Activated T-cell treated with anti-CD3 and anti-CD28 coated beads, Interleukin-2, amount 50 U/mL, for 24 hours (primary cell): ENCODE results near the gene KNSTRN.

Experiments used
- DNase-seq: peaks from one replicate; pipeline ENCODE4 v3.0.0-alpha.2; 2020
- H3K27ac Mint-ChIP-seq: 2 replicates; pipeline ENCODE4 v1.8.0; 2020; ENCODE audit warnings: mild to moderate bottlenecking, mixed read lengths
- H3K27me3 Mint-ChIP-seq: 2 replicates; pipeline ENCODE4 v1.8.0; 2020; ENCODE audit warnings: mixed read lengths
- H3K36me3 Mint-ChIP-seq: 2 replicates; pipeline ENCODE4 v1.8.0; 2020; ENCODE audit warnings: low read depth, mixed read lengths
- H3K4me1 Mint-ChIP-seq: 2 replicates; pipeline ENCODE4 v1.8.0; 2020; ENCODE audit warnings: low read depth, mixed read lengths
- H3K4me3 Mint-ChIP-seq: 2 replicates; pipeline ENCODE4 v1.8.0; 2020; ENCODE audit warnings: mild to moderate bottlenecking, moderate library complexity, mixed read lengths
- H3K9me3 Mint-ChIP-seq: 2 replicates; pipeline ENCODE4 v1.8.0; 2020; ENCODE audit warnings: mixed read lengths

Gene KNSTRN

DNA sequence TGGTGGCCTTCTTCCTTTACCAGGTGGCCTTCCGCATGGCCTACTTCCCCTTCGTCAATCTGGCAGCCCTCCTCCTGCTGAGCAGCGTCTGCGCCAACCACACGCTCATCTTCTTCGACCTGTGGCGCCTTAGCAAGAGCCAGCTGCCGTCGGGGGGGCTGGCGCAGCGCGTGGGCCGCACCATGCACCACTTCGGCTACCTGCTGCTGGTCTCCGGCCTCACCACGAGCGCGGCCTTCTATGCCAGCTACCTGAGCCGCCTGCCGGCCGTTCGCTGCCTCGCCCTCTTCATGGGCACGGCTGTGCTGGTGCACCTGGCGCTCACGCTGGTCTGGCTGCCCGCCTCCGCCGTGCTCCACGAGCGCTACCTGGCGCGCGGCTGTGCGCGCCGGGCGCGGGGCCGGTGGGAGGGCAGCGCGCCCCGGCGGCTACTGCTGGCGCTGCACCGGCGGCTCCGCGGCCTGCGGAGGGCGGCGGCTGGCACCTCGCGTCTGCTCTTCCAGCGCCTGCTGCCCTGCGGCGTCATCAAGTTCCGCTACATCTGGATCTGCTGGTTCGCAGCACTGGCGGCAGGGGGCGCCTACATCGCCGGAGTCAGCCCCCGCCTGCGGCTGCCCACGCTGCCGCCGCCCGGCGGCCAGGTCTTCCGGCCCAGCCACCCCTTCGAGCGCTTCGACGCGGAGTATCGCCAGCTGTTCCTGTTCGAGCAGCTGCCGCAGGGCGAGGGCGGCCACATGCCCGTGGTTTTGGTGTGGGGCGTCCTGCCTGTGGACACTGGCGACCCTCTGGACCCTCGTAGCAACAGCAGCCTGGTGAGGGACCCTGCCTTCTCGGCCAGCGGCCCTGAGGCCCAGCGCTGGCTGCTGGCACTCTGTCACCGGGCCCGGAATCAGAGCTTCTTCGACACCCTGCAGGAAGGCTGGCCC is 14.6 kb upstream of the KNSTRN start:
- Mint-ChIP-seq H3K27me3 (no peaks in the 10 kb centered on the region), H3K4me3 (peak overlapping the region; percentile 78), H3K27ac (peak overlapping the region; percentile 79), H3K9me3 (no peaks in the 10 kb centered on the region), H3K4me1 (peaks cover 25% of the 10 kb centered on the region), H3K36me3 (no peaks in the 10 kb centered on the region)
- peak; percentile 89 for DNase-seq

DNA sequence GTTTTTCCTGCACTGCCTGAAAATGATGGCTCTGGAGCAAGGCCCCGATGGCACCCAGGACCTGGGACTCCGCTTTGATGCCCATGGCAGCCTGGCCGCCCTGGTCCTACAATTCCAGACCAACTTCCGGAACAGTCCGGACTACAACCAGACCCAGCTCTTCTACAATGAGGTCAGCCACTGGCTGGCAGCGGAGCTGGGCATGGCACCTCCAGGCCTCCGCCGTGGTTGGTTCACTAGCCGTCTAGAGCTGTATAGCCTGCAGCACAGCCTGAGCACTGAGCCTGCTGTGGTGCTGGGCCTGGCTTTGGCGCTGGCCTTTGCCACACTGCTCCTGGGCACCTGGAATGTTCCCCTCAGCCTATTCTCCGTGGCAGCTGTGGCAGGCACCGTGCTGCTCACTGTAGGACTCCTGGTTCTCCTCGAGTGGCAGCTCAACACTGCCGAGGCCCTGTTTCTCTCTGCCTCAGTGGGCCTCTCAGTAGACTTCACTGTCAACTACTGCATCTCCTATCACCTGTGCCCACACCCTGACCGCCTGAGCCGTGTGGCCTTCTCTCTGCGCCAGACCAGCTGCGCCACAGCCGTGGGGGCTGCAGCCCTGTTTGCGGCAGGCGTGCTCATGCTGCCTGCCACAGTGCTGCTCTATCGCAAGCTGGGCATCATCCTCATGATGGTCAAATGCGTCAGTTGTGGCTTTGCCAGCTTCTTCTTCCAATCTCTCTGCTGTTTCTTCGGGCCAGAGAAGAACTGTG is 13.6 kb upstream of the KNSTRN start:
- peaks cover 25% of the 10 kb centered on the region for H3K4me1 Mint-ChIP-seq

DNA sequence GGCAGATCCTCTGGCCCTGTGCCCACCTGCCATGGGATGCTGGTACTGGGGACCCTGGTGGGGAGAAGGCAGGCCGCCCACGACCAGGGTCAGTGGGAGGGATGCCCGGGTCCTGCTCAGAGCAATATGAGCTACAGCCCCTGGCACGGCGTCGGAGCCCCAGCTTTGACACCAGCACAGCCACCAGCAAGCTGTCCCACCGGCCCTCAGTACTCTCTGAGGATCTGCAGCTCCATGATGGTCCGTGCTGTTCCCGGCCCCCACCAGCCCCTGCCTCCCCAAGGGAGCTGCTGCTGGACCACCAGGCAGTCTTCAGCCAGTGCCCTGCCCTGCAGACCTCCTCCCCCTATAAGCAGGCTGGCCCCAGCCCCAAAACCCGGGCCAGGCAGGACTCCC is 13.0 kb upstream of the KNSTRN start:
- no peak for DNase-seq
- Mint-ChIP-seq H3K4me3 (no peak overlapping the region), H3K4me1 (peaks cover 25% of the 10 kb centered on the region), H3K36me3 (no peaks in the 10 kb centered on the region), H3K9me3 (no peaks in the 10 kb centered on the region), H3K27ac (no peak overlapping the region), H3K27me3 (no peaks in the 10 kb centered on the region)

More for the DNA sequence above, 13.6 kb upstream of the KNSTRN start:
- Mint-ChIP-seq H3K36me3 (no peaks in the 10 kb centered on the region), H3K27ac (no peak overlapping the region), H3K4me3 (no peak overlapping the region), H3K27me3 (no peaks in the 10 kb centered on the region), H3K9me3 (no peaks in the 10 kb centered on the region)
- DNase-seq: no peak

DNA sequence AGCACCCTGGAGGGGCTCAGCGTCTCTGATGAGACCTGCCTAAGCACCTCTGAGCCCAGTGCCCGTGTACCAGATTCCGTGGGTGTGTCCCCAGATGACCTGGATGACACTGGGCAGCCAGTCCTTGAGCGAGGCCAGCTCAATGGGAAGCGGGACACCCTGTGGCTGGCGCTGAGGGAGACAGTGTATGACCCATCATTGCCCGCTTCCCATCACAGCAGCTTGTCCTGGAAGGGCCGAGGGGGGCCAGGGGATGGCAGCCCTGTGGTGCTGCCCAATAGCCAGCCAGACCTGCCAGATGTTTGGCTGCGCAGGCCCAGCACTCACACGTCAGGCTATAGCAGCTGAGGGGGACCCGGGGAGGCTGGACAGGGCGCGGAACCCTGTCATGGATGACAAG is 12.6 kb upstream of the KNSTRN start:
- no peak overlapping the region for H3K27ac Mint-ChIP-seq
- no peaks in the 10 kb centered on the region for H3K36me3 Mint-ChIP-seq
- DNase-seq: no peak
- peaks cover 25% of the 10 kb centered on the region for H3K4me1 Mint-ChIP-seq
- no peaks in the 10 kb centered on the region for H3K27me3 Mint-ChIP-seq
- H3K9me3 Mint-ChIP-seq: no peaks in the 10 kb centered on the region
- no peak overlapping the region for H3K4me3 Mint-ChIP-seq

DNA sequence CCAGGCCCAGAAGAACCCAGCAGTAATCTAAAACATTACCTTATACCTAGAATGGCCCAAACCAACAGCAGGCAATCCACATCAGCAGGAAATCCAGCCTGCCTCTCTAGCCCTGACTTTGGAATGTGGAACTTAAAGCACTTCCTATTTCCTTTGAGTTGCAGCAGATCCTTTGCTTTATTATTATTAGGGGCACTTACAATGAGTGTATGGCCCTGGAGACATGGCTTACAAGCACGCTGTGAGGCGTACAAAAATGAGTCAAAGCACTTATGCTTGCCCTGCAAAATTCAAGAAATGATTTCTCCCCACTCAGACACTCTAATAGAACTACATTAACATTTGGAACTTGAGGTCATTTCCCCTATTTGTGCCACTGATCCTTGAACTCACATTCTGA is 9.5 kb upstream of the KNSTRN start:
- no peak for DNase-seq
- H3K36me3 Mint-ChIP-seq: no peaks in the 10 kb centered on the region

DNA sequence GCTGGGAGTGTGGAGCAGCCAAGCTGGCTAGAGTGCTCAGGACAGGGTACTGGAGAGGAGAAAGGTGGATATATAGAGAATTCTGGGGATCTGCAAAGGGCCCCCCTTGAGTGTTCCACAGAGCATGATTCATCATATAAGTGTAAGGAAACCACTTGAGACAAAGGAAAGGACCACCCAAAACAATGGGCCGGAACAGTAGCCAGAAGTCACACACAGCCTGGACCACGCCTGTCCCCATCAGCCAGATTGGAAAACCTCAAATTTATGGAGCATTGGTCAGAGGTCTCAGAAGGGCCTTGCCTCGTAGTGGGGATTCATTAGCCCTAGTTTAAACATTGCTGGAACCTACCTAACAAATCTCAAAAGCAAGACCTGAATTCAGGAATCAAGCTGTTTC is 4.9 kb upstream of the KNSTRN start:
- Mint-ChIP-seq H3K4me3 (no peak overlapping the region), H3K36me3 (no peaks in the 10 kb centered on the region), H3K9me3 (no peaks in the 10 kb centered on the region), H3K4me1 (peaks cover 5% of the 10 kb centered on the region), H3K27me3 (no peaks in the 10 kb centered on the region), H3K27ac (no peak overlapping the region)
- DNase-seq: no peak

More for the DNA sequence above, 9.5 kb upstream of the KNSTRN start:
- Mint-ChIP-seq H3K27ac (no peak overlapping the region), H3K4me3 (no peak overlapping the region), H3K4me1 (peaks cover 6% of the 10 kb centered on the region), H3K27me3 (no peaks in the 10 kb centered on the region), H3K9me3 (no peaks in the 10 kb centered on the region)

DNA sequence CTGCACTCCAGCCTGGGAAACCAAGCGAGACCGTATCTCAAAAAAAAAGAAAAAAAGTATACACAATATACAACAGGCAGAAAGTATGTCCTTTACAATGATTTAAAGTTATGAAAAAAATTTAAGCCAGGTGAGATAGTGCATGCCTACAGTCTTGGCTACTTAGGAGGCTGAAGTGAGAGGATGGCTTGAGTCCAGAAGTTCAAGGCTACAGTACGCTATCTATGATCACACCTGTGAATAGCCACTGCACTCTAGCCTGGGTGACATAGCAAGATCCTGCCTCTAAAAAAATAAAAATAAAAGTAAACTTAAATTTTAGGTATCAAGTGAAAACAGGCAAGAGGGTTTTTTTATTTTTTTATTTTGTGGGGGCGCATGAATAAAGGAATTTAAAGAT is 3.1 kb upstream of the KNSTRN start:
- H3K27ac Mint-ChIP-seq: no peak overlapping the region
- peaks cover 14% of the 10 kb centered on the region for H3K36me3 Mint-ChIP-seq
- H3K4me1 Mint-ChIP-seq: peaks cover 17% of the 10 kb centered on the region
- DNase-seq: no peak
- no peaks in the 10 kb centered on the region for H3K27me3 Mint-ChIP-seq
- H3K9me3 Mint-ChIP-seq: no peaks in the 10 kb centered on the region
- H3K4me3 Mint-ChIP-seq: no peak overlapping the region

DNA sequence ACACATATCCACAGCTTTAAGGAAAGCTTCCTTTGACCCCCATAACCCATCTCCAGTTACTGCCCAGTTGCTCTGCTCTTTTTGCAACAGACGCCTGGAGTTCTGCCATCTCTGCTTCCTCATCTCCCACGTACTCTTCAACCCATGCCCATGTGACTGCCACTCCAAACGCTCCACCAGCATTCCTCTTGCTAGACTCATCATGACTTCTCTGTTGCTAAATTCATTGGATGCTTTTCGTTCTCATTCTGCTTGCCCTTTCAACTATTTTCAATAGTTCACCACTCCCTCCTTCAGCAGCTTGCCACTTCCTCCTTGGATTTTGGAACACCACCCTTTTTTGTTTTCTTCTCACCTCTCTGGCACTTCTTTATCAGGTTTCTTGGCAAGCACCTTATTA is 2.7 kb upstream of the KNSTRN start:
- peaks cover 19% of the 10 kb centered on the region for H3K36me3 Mint-ChIP-seq
- no peak for DNase-seq
- H3K4me1 Mint-ChIP-seq: peaks cover 21% of the 10 kb centered on the region
- H3K9me3 Mint-ChIP-seq: no peaks in the 10 kb centered on the region
- no peak overlapping the region for H3K4me3 Mint-ChIP-seq
- no peak overlapping the region for H3K27ac Mint-ChIP-seq
- no peaks in the 10 kb centered on the region for H3K27me3 Mint-ChIP-seq

DNA sequence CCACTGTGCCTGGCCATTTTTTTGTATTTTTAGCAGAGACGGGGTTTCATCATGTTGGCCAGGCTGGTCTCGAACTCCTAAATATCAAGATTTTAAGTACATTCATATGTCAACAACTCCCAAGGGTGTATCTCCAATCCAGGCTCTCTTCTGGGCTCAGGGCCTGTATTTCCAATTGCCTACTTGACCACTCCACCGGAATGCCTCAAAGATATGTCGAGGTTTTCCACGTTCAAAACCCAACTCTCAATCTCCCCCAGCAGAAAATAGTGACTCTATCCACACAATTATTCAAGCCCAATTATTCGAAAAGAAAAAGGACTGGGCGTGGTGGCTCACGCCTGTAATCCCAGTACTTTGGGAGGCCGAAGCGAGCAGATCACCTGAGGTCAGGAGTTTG is 1.9 kb upstream of the KNSTRN start:
- H3K9me3 Mint-ChIP-seq: no peaks in the 10 kb centered on the region
- H3K27ac Mint-ChIP-seq: no peak overlapping the region
- H3K27me3 Mint-ChIP-seq: no peaks in the 10 kb centered on the region
- H3K4me3 Mint-ChIP-seq: no peak overlapping the region
- no peak for DNase-seq
- peaks cover 25% of the 10 kb centered on the region for H3K4me1 Mint-ChIP-seq
- peaks cover 27% of the 10 kb centered on the region for H3K36me3 Mint-ChIP-seq

DNA sequence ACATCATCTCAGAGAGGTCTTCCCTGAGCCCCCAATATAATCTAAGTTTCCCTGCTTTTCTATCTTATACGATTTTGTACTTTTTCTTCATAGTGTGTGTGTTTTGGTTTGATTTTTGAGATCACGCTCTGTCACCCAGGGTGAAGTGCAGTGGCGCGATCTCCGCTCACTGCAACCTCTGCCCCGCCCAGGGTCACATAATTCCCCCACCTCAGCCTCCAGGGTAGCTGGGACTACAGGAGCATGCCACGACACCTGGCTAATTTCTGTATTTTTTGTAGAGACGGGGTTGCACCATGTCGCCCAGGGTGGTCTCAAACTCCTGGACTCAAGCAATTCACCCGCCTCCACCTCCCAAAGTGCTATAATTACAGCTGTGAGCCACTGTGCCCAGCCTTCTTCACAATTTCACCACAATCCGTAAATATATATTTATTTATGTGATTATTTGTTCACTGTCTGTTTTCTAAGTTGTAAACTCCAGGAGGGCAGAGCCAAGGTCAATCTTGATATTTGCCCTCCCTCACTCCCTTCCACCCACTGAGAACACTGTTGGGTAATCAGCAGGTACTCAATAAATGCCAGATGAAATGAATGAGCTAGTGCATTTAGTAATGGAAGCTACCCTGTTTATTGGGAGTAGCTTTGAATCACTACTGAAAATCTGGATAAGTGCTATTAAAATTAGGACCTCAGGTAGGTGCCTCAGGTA is 547 bp upstream of the KNSTRN start:
- no peak for DNase-seq
- H3K27me3 Mint-ChIP-seq: no peaks in the 10 kb centered on the region
- peaks cover 23% of the 10 kb centered on the region for H3K4me1 Mint-ChIP-seq
- peaks cover 39% of the 10 kb centered on the region for H3K36me3 Mint-ChIP-seq
- H3K4me3 Mint-ChIP-seq: peak overlapping the region; percentile 96
- H3K9me3 Mint-ChIP-seq: no peaks in the 10 kb centered on the region
- no peak overlapping the region for H3K27ac Mint-ChIP-seq

DNA sequence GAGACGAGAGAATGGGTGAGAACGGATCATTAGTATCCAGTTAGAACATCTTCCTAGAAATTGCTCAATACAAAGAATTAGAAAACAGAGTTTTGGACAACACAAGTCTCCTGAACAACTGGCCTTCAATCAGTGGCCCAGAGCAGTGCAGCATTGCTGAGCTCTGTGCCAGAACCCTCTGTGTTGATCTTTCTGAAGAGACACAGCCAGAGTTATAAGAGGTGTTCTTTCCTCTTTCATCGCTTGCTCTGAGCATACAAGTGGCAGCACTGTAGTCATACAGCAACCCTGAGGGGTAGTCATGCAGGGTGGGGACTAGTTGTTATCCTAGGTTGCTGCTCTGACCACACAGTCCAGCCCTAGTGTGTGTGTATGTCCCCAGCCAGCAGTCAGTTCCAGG is 4.0 kb downstream of the KNSTRN start:
- no peaks in the 10 kb centered on the region for H3K27me3 Mint-ChIP-seq
- H3K4me1 Mint-ChIP-seq: peaks cover 23% of the 10 kb centered on the region
- H3K27ac Mint-ChIP-seq: no peak overlapping the region
- H3K4me3 Mint-ChIP-seq: no peak overlapping the region
- no peak for DNase-seq
- H3K36me3 Mint-ChIP-seq: peaks cover 80% of the 10 kb centered on the region
- H3K9me3 Mint-ChIP-seq: no peaks in the 10 kb centered on the region

DNA sequence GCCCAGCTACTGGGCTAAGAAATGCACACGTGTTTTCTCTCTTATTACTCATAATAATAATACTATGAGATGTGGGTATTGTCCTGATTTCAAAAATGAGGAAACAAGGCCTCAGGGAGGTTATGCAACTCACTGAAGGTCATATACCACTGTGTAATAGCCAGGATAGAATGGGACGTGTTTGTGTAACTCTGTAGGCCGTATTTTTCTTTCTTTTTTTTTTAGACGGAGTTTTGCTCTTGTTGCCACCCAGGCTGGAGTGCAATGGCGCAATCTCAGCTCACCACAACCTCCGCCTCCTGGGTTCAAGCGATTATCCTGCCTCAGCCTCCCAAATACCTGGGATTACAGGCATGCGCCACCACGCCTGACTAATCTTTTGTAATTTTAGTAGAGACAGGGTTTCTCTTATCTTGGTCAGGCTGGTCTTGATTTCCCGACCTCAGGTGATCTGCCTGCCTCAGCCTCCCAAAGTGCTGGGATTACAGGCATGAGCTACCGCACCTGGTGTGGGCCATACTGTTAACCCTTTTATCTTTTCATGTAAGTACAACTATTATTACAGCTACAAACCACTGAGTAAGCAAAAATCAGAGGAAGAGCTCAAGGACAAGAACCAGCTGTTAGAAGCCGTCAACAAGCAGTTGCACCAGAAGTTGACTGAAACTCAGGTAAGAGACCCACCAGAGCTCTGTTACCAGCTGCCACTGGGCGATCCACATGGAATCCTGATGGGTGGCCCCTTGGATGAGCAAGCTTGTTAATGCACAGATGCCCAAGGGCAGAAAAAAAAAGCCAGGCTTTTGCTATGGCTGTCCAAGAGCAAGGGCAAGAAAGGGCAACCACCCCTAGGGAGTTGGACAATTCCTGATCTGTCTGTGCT is 6.7 kb downstream of the KNSTRN start:
- Mint-ChIP-seq H3K9me3 (no peaks in the 10 kb centered on the region), H3K4me1 (peaks cover 10% of the 10 kb centered on the region), H3K27me3 (no peaks in the 10 kb centered on the region), H3K36me3 (peaks cover 92% of the 10 kb centered on the region), H3K27ac (no peak overlapping the region), H3K4me3 (no peak overlapping the region)
- DNase-seq: no peak

DNA sequence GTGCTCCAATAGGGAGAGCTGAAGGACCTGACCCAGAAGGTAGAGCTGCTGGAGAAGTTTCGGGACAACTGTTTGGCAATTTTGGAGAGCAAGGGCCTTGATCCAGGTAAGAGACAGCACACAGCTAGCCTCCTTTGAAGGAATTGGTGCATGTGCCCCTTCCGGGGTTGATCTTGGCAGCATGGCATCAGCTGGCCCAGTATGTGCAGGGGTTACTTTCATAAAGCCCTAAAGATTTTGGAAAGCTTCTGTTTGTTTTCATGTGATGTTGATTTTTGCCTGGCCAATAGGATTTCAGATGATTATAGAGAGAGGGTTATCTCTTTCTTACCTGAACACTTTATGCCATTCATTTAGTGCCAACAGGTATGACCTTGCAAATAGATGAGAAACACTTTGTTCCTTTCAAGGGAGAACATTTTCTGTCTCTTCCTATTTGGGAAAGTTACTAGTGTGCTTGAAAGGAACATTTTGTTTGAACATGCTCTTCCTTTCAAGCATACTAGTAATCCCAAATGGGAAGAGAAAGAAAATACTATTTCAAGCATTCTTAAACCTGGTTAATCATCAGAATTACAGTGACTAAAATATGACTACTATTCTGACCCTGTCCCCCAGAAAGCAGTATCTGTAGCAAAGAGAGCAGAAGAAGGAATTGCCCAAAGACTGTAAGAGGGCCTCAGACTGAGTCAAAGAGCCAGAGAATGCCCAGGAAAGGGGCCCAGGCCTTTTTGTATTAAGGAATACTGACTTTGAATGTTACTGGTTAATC is 7.5 kb downstream of the KNSTRN start:
- H3K9me3 Mint-ChIP-seq: no peaks in the 10 kb centered on the region
- no peak overlapping the region for H3K4me3 Mint-ChIP-seq
- H3K4me1 Mint-ChIP-seq: peaks cover 3% of the 10 kb centered on the region
- no peak overlapping the region for H3K27ac Mint-ChIP-seq
- no peaks in the 10 kb centered on the region for H3K27me3 Mint-ChIP-seq
- DNase-seq: no peak
- H3K36me3 Mint-ChIP-seq: peaks cover 86% of the 10 kb centered on the region
